ENCODE results near the gene ITM2C.

DNA sequence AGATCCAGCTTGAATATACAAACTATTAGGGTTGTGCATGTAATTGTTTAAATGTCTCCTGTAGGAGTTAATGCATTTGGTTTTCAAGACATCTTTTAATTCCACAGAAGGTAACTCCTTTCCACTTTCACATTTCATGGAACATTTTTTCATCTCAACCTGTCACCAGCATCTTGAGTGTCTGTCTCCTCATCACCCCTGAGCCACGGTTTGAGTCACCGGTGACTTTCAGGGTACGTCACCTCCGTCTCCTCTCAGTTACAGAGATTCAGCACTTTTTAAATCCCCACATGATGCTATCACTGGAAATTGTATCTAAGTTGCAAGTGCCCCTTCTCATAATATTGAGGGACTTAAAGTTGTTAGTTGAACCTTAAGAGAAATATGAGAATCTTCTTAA lies 35.0 kb downstream of the ITM2C start:
- TF ChIP-seq EZH2 (IDR thresholded peaks at IDR 0.05) (no peak), POLR2AphosphoS5 (IDR thresholded peaks at IDR 0.05; ENCODE audit: borderline replicate concordance, low read depth, low read length) (no peak), FOXP2 (optimal IDR thresholded peaks at IDR 0.05; ENCODE audit: control extremely low read depth, extremely low read length, insufficient read depth) (no peak)

Data from SK-N-MC (cell line).